CD4-positive, alpha-beta T cell treated with Interleukin-4 for 1 hour (primary cell): ENCODE measurements around the gene BAG2.

ENCODE experiments used
- DNase-seq, 2 donors: peaks; one replicate each; pipeline ENCODE4 v3.0.0-alpha.2; 2020 to 2022

Gene BAG2

DNA sequence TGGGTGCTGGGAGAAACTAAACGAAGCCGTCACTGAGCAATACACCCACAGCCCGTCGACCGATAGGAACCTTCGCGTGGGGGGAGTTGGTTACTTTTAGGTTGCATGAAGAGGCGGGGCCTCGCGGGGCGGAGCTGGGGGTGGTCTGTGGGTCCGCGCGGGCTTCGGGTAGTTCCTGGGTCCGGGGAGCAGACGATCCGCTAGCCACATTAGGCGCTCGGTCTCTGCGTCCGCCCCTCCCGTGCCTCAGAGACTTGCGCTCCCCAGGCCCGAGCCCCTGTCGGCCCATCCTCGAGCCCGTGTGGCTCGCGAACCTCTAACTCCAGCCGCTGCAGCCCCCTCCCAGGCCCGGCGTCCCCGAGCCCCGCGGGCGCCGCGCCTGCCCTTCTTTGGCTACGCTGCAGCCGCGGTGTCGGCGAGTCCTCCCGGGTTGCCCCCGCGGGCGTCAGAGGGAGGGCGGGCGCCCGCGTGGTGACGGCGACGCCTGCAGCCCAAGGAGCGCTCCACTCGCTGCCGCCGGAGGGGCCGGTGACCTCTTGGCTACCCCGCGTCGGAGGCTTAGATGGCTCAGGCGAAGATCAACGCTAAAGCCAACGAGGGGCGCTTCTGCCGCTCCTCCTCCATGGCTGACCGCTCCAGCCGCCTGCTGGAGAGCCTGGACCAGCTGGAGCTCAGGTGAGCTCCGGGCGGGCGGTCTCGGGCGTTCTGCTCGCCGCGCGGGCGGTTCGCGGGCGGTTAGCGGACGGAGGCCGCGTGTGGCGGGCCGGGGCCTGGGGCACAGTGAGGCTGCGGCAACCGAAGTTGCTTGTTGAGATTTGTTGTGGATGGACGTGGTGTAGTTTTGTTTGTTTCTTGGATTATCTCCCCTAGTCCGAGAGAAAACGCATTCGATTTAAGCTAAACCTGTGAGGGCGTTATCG, at the start of gene BAG2:
Gene BAG2, plus strand, starts transcription at position 191 of the 920 bp plus-strand sequence. Its CDS starts 372 bp downstream, at position 563.
- DNase-seq = peak; percentile 89 to 90

DNA sequence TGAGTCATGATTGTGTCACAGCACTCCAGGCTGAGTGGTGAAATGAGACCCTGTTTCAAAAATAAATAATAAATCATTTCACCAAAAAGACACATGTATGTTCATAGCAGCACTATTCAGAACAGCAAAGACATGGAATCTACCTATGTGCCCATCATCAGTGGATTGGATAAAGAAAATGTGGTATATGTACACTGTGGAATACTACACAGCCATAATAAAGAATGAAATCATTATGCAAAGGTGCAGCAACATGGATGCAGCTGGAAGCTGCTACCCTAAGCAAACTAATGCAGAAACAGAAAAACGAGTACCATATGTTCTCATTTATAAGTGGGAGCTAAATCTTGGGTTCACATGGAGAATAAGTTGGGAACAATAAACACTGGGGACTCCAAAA, 49.0 kb upstream of the BAG2 start:
- no peak for DNase-seq

GRCh38 chr6:57127763-57128162, 44.4 kb upstream of the BAG2 start:
- no peak for DNase-seq

DNA sequence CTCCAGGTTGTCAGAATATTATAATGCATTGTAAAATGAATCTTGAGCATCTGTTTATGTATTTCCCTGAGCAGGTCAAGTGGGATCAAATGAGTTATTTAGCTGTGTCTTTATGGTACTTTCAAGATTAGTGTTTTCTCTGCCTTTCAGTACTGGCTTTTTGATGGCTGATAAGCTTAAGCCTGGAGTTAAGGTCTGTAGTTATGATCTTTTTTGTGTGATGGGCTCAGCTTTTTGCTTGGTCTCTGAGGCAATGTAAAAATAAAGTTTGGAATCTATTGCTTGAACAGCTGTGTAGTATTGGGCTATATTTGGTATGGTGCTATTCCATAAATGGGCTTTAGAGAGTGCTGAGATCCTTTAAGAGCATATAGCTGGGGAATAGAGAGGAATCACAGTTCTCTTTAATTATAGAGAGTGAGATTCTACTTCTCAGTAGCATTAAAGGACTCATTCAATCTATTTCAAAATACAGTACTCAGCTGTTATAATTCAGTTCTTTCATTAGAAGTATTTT, 41.4 kb upstream of the BAG2 start:
- no peak for DNase-seq

- no peak for DNase-seq
Measured at GRCh38 chr6:57134954-57135353, 37.2 kb upstream of the BAG2 start.

- DNase-seq = no peak
Measured at GRCh38 chr6:57135885-57136284, 36.2 kb upstream of the BAG2 start.

GRCh38 chr6:57137350-57137749, 34.8 kb upstream of the BAG2 start:
- DNase-seq = no peak

DNA sequence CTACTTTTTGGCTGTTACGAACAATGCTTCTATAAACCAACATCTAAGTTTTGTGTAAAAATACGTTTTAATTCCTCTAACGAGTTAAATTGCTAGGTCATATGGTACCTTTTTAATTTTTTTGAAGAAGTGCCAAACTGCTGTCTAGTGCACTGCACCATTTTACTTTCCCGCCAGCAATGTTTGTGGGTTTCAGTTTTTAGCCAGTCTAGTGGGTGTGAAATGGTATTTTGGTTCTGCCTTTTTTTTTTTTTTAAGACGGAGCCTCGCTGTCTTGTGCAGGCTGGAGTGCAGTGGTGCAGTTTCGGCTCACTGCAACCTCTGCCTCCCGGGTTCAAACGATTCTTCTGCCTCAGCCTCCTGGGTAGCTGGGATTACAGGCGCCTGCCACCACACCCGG, 34.1 kb upstream of the BAG2 start:
- no peak for DNase-seq

- no peak for DNase-seq
Measured at GRCh38 chr6:57141451-57142177, 30.5 kb upstream of the BAG2 start.

GRCh38 chr6:57142178-57142525, 30.0 kb upstream of the BAG2 start:
- DNase-seq = no peak

GRCh38 chr6:57143690-57144089, 28.4 kb upstream of the BAG2 start:
- DNase-seq = no peak

DNA sequence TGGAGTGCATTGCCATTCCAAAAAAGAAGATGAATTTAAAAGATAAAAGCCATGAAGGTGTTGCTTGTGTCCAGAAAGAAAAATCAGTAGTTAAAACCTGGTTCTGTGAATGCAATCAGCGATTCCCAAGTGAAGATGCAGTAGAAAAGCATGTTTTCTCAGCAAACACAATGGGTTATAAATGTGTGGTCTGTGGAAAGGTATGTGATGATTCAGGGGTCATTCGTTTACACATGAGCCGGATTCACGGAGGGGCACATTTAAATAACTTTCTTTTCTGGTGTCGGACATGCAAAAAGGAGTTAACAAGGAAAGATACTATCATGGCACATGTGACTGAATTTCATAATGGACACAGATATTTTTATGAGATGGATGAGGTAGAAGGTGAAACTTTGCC, 24.7 kb upstream of the BAG2 start:
- no peak for DNase-seq

- DNase-seq = no peak
Measured at GRCh38 chr6:57147955-57148858, 23.9 kb upstream of the BAG2 start.

DNA sequence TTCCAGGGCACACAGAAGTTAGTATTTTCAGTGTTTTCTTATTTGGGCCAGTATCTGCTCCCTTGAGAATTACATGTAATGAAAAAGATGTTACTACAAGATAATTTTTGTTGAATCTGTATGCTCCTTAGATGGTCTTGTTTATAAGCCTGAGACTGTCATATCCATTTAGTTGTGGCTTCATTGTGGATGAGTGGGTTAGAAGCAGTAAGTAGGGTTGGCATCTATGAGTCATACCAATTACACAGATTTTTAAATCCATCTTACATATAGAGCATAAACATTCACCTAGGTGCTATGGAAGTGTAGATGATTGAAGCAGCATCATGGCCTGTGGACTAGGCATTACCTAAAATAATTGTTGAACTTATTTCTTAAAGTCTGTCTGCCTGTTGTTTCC, 13.5 kb upstream of the BAG2 start:
- no peak for DNase-seq

DNA sequence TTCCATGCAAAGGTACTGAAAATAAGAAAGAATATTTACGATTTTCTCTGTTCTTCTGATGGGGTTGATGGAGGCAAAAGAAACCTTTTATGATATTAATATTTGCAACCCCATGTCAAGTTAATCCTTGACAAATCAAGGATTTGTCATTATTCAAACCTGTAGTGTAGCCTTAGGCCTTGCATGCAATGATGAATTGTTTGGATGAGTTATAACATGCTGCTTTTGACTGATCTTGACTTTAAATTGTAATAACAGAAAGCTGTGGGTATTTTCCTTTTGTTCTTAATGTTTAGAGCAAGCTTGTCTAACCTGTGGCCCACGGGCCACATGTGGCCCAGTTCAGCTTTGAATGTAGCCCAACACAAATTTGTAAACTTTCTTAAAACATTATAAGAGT, 13.0 kb upstream of the BAG2 start:
- no peak for DNase-seq

- no peak for DNase-seq
Measured at GRCh38 chr6:57162028-57162427, 10.1 kb upstream of the BAG2 start.

- no peak for DNase-seq
Measured at GRCh38 chr6:57162516-57162915, 9.6 kb upstream of the BAG2 start.

GRCh38 chr6:57163956-57164355, 8.2 kb upstream of the BAG2 start:
- DNase-seq = no peak

GRCh38 chr6:57165080-57165479, 7.0 kb upstream of the BAG2 start:
- DNase-seq = no peak

DNA sequence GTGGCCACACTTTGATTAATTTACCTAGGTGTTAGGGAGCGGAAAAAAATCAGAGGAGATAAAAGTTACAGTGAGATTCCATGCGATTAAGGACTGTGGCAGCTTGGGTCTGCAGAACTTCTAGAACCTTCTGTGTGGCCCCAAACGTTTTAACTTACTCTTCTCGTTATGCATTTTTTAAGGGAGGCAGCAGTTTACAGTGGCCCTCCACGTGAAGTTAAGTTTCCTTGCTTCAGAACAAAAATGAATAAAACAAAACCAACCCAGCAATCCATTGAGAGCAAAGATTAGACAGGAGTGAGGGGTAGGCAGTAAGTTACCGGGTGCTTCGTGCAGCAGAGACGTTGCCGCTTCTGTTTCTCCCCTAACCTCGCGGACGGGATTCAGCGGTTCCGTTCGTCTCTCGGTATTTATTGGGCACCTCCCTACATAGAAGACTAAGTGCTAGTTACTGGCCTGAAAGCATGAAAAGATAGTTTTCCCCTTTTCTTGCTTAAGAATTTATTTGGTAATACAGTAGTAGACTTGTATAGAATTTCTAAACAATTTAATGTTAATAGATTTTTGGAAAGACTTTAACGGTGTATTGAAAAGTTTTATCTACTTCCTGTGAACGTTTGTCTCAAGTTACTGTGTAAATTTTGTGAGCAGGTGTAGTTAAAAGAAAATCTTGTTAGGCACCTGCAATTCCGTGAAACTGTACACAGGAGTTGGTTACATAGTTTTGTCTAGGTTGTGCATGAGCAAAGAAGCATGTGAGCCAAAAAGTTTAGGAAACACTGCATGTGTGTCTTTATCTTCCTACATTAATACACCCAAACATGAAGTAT, 1.1 kb downstream of the BAG2 start:
- DNase-seq = peak; percentile 16 to 30

- no peak for DNase-seq
Measured at GRCh38 chr6:57173886-57174510, 1.9 kb downstream of the BAG2 start.

DNA sequence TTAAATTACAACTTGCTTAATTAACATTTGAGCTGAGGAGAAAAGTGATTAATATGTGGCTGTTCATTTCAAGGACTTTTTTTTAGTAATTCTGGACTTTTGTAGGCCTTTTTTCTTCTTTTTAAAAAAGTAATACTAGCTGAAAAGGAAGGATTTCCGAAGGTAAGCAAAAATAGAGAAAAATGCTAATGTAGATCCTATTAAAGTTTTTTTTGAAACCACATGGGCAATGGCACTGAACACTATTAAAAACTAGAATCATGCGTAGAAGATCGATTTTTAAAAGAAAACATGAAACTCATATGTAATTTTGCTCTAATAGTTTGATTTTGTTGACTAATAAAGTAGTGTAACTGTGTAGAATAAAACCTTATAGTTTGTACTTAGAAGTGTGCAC, 2.4 kb downstream of the BAG2 start:
- DNase-seq = no peak
